Activated effector memory CD4-positive, alpha-beta T cell treated with Interleukin-2 at 50 U/mL for 16 hours (primary cell): ENCODE measurements around the gene SALL4.
"Not testable (repeated sequence)": the region's sequence is repeated elsewhere in the genome, so short reads cannot be mapped to it uniquely, and the experiment has no call there.

Experiments
- DNase-seq: peaks from one replicate; pipeline ENCODE4 v3.0.0-alpha.2; 2020

The SALL4 gene

GRCh38 chr20:51802170-51802751 lies at the start of gene SALL4:
Gene SALL4 (minus strand): TSS chr20:51802521. CDS start chr20:51802408, 113 bp downstream.
- no peak for DNase-seq

DNA sequence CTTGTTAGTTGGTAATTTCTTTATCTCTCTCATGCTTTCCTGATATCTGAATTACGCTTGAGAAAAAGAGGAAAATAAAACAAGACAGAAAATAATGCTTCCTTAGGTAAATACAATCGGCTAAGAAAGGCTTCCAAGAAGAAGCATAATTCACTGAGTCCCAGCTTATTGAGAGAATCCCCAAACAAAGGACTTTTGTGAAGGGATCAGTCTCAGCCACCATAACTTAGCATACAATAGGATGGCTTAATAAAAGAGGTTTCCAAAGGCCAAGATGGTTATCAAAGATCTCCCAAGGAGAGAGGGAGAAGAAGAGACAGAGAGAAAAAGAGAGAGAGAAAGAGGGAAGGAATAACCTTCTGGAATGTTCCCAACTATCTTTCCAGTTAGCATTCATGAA lies 46.0 kb upstream of the SALL4 start:
- DNase-seq = no peak

- no peak for DNase-seq
These were observed 38.5 kb upstream of the SALL4 start for GRCh38 chr20:51840865-51841264.

DNA sequence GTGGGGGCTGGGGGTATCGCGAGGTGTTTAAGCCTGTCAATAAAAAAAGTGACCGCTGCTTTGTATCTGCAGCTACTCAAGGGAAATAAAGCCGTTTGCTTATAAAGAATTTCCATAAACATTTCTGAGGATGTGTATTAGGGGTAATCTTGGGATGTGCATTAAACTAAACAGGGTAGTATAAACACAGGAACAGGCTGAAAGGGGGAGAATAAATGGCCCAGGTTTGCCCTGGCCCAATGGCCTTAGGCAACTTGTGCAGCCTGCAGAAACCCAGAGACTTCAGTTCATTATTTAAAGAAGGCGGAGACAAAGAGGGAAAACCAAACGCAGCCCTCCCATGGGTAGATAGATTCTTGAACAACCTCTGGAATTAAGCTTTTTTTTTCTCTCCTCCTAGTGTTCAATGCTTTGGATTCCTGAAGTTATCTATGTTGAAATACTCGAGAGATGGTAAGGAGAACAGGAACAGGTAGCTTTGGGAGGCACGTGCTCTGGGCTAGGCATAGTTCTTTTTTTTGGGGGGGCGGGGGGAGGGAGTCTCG lies 35.6 kb upstream of the SALL4 start:
- DNase-seq = no peak

DNA sequence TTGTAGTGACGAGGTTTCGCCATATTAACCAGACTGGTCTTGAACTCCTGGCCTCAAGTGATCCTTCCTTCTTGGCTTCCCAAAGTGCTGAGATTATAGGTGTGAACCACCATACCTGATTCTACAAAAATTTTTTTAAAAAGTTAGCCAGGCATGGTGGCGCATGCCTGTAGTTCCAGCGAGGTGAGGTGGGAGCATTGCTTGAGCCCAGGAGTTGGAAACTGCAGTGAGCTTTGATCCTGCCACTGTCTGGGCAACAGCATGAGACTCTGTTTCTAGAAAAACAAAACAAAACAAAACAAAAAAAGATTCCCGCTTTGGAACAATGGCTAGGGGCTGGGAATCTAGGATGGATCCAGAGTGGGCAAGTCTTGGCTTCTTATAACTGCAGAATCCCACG lies 35.1 kb upstream of the SALL4 start:
- no peak for DNase-seq

DNA sequence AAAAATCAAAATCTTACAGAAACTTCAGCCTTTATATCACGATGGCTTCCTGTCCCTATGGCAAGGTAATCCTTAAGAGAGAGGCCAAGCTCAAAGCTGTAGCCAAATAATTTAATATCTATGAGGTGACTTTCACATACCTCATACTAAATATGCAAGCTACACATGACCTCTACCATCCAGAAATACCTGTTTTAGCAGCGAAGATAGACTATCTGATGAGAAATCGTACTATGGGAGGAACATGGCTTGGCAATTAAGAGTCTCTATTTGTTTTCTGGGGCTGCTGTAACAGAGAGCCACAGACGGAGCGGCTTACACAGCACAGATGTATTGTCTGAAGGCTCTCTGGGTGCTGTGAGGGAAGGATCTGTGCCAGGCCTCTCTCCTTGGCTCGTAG lies 31.0 kb upstream of the SALL4 start:
- no peak for DNase-seq

DNA sequence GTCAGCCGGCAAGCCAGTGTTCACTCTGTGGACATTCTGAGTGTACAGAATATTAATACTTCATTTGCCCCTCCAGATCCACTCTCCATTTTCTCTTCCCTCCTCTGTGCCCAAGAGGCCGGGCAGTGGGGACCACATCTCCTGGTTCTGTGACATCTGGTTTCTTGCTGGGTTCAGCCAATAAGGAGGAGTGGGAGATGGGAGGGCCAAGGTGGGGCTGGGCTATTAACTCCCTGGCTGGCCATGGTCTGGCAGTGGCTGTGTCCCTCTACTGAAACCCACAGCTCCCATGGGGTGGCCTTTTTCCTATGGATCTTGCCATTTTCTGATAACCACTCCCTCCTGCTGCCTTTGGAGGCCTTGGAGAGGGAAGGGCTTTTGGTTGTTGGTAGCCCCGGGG lies 30.0 kb upstream of the SALL4 start:
- DNase-seq = no peak

DNA sequence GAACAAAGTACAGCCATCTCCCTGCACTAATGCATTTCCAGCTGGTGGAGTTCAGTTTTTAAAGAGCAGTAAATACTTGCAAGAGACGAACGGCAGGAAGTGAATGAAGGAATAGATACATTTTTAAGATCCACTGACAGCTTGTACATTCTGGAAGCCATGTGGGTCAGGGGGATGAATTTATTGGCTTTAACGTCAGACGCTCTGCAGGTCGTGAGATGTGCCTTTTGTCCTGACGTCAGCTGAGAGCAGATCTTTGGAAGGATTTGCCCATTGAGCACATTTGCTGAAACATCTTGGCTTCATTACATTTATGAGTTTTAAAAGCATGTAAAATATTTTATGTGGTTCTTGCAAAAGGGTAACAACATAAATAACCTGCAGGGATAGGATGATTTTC lies 29.5 kb upstream of the SALL4 start:
- no peak for DNase-seq

DNA sequence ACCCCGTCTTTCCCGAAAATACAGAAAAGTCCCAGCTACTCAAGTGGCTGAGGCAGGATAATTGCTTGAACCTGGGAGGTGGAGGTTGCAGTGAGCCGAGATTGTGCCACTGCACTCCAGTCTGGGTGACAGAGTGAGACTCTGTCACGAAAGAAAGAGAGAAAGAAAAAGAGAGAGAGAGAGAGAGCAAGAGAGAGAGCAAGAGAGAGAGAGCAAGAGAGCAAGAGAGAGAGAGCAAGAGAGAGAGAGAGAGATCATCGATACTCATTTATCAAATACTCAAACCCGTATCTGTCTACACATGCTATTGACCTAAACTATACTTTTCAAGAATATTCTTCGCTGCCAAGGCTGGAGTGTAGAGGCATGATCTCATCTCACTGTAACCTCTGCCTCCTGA lies 28.2 kb upstream of the SALL4 start:
- DNase-seq = no peak

DNA sequence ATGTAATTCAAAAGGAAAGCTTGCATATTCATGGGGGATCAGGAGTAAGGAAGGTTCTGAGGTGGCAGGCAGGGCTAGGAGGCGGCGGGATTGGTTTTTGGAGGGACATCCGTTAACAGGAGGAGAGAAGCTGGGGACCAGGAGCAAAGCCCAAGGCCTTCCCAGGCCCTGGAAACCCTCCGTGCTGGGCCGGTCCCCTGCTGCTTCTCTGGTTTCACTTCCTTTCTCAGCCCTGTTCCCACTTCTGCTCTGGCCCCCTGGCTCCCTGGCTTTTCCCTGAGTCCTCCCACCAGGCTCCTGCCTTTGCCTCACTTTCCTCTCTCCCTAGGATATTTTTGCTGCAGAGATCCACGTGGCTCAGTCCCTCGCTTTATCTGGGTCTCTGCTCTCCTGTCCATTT lies 26.4 kb upstream of the SALL4 start:
- no peak for DNase-seq

DNA sequence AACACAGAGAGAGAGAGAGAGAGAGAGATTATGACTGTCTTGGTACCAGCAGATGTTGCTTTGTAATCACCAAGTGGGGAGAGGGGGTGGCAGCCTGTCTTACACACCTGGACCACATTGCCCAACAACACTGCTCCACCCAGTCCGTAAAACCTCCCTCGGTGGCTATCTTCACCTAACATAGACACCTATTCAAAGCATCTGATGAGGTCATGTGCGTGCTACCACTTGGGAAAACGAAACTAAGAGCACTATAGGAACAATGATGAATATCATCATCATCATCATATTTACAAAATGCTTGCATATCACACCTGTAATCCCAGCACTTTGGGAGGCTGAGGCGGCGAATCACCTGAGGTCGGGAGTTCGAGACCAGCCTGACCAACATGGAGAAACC lies 24.1 kb upstream of the SALL4 start:
- DNase-seq = no peak

- DNase-seq = no peak
These were observed 16.2 kb upstream of the SALL4 start for GRCh38 chr20:51818479-51819008.

DNA sequence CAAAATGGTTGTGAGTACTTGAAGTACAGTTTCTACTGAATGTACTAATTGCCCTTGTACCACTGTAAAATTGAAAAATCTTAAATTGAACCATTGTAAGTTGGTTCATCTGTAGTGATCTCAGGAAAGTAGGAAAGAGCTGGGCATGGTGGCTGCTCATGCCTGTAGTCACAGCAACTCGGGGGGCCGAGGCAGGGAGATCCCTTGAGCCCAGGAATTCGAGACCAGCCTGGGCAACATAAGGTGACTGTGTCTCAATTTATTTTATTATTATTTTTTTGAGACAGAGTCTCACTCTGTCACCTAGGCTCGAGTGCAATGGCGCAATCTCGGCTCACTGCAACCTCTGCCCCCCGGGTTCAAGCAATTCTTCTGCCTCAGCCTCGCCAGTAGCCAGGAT lies 14.5 kb upstream of the SALL4 start:
- not testable (repeated sequence) for DNase-seq

DNA sequence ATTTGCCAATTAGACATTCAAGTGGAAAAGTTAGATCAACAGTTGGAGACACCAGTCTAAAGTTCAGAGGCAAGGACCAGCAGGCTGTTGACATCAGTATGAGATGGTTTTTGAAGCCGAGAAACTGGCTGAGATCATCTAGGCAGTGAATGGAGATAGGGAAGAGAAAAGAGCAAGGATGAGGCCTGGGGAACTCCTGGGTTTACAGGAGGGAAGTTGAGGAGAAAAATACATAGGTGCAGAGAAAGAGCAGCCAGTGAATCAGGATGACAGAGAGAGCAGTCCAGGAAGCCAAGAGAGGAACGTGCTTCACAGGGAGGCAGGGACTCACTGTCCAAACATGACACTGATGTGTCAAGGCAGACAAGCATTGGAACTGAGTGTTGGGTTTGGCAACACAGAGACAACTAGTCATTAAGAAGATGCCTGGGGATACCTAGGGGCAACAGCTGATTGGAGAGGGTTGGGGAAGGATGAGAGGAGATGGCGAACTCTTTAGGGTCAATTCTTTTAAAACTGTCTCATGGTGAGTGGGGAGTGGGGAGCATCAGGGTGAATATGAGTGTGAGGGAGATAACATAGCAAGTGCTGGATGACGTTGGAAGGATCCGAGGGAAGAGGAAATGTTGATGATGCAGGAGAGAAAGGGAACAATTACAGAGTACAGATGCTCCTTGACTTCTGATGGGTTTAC lies 13.2 kb upstream of the SALL4 start:
- DNase-seq = no peak

DNA sequence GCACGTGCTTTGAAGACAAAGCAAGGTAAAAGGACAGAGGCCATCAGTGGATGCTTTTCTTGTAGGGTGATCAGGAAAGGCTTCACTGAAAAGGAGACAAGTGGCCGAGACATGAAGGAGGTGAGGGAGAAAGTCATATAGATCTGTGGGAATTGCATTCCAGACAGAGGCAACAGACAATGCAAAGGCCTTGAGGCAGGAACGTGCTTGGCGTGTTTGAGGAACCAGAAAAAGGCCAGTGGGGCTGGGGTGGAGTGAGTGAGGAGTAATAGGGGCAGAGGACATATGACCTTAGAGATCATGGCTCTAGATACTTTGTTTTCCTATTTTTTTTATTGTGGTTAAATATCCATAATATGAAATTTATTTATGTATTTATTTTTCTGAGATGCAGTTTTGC lies 10.5 kb upstream of the SALL4 start:
- no peak for DNase-seq

GRCh38 chr20:51811514-51812128 lies 9.3 kb upstream of the SALL4 start:
- no peak for DNase-seq

- no peak for DNase-seq
These were observed 8.7 kb upstream of the SALL4 start for GRCh38 chr20:51811042-51811355.

- no peak for DNase-seq
These were observed 8.1 kb upstream of the SALL4 start for GRCh38 chr20:51810155-51811041.

DNA sequence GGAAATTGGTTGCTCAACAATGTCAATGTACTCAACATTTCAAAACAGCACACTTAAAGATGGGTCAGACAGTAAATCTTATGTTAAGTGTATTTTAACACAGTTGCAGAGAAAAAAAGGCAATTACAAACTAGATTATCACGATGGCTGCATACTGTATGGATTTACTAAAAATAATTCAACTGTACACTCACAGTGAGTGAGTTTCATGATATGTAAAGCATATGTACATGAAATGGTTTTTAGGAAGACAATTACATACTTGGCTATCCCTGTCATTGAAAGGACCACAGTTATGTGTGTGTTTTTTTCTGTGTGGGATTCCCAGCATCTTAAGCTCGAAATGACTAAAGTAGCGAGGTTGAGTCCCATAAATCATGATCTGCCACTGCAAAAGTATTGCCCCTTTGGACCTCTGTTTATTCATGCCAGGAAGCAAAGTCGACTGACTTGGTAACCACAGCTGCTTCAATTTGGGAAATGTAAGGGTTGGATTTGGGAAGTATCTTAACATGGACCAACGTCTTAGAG lies 5.5 kb upstream of the SALL4 start:
- DNase-seq = no peak

DNA sequence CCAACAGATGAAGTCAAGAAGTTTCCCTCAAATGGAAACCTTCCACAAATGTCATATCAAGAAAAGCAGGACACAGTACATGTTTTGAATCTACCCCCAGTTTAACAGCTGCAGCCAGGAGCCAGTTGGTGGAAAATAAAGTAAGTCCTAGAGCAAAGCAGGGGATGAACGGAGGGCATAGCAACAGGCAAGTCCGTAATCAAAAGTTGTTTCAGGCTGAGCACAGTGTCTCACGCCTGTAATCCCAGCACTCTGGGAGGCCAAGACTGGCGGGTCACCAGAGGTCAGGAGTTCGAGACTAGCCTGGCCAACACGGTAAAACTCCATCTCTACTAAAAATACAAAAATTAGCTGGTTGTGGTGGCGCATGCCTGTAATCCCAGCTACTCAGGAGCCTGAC lies 2.4 kb upstream of the SALL4 start:
- DNase-seq = no peak

DNA sequence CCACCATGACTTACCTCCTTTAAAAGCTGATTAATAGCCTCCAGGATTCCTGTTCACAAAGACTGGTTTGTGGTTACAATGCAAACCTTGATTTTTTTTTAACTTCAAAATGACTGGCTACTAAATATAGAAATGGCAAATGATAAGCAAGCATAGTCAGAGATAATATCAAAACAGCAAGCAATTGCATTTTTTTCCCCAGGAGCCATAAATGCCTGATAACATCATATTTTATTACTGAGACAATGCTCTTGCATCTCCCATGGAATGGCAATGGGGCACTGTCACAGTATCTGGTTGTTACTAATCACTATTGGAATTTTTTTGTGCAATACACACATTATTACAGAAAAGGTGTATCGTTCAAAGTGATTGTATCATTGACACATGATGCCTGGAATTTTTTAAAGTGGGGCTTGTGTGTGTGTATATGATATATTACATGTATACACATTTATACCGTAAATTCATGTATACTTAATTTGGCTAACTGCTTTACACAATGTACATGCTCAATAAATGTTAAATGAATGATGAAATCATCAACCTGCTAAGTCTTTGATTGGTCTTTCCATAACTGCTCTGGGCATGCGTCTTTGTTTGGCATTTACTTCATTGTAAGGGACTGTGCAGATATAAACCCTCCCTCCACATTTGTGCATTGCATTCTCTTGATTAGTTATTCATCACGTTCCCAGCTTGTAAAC lies 980 bp upstream of the SALL4 start:
- DNase-seq = no peak

GRCh38 chr20:51801823-51802123 lies 548 bp downstream of the SALL4 start:
- no peak for DNase-seq
